Activated CD8-positive, alpha-beta memory T cell treated with anti-CD3 and anti-CD28 coated beads, Interleukin-2, amount 50 U/mL, for 1 hour (primary cell): ENCODE measurements around the gene LRRC59.
"Not testable (repeated sequence)": the region's sequence is repeated elsewhere in the genome, so short reads cannot be mapped to it uniquely, and the experiment has no call there.

Experiments
- DNase-seq: peaks from one replicate; pipeline ENCODE4 v3.0.0-alpha.2; 2020; ENCODE audit errors: extremely low read depth

LRRC59 gene

GRCh38 chr17:50397111-50397918, at the start of gene LRRC59:
Gene LRRC59, minus strand, starts transcription at chr17:50397523. Its CDS starts 206 bp downstream, at chr17:50397317.
- peak; percentile 56 for DNase-seq

GRCh38 chr17:50445730-50446325, 48.5 kb upstream of the LRRC59 start:
- no peak for DNase-seq

- DNase-seq, result no peak
Measured at GRCh38 chr17:50444841-50445715, 47.8 kb upstream of the LRRC59 start.

- DNase-seq, result no peak
Measured at GRCh38 chr17:50443505-50443974, 46.2 kb upstream of the LRRC59 start.

GRCh38 chr17:50440838-50441829, 43.8 kb upstream of the LRRC59 start:
- no peak for DNase-seq

GRCh38 chr17:50440172-50440837, 43.0 kb upstream of the LRRC59 start:
- no peak for DNase-seq

- no peak for DNase-seq
Measured at GRCh38 chr17:50439008-50439407, 41.7 kb upstream of the LRRC59 start.

GRCh38 chr17:50437409-50437808, 40.1 kb upstream of the LRRC59 start:
- no peak for DNase-seq

- DNase-seq, result no peak
Measured at GRCh38 chr17:50432125-50432762, 34.9 kb upstream of the LRRC59 start.

- DNase-seq, result no peak
Measured at GRCh38 chr17:50430821-50431618, 33.7 kb upstream of the LRRC59 start.

GRCh38 chr17:50429793-50430192, 32.5 kb upstream of the LRRC59 start:
- no peak for DNase-seq

GRCh38 chr17:50428831-50429424, 31.6 kb upstream of the LRRC59 start:
- no peak for DNase-seq

GRCh38 chr17:50428126-50428525, 30.8 kb upstream of the LRRC59 start:
- DNase-seq, result not testable (repeated sequence)

- DNase-seq, result no peak
Measured at GRCh38 chr17:50426814-50427787, 29.8 kb upstream of the LRRC59 start.

- no peak for DNase-seq
Measured at GRCh38 chr17:50426472-50426782, 29.1 kb upstream of the LRRC59 start.

- peak; percentile 25 for DNase-seq
Measured at GRCh38 chr17:50425682-50426471, 28.6 kb upstream of the LRRC59 start, which contains the start of gene ACSF2. Gene ACSF2, plus strand, starts transcription at chr17:50426218. Its CDS starts 44 bp downstream, at chr17:50426262.
